Measurements from ENCODE around the gene CRHR2. TPM values are rescaled to one million over a fixed set of nuclear protein-coding genes. Genes with fewer than 3 reads are reported as not detected.
"Not testable (repeated sequence)": the region's sequence is repeated elsewhere in the genome, so short reads cannot be mapped to it uniquely, and the experiment has no call there.

The CRHR2 gene
- 1 to 10 TPM in 9 of 10 donors, under 1 TPM in 1; 0.43 to 7.6 (median 3.2) TPM for polyA plus RNA-seq (ENCODE audit: insufficient read length in 10 of 10)
- long read RNA-seq, donor 1: 0 reads
- long read RNA-seq, donor 2: 0 reads
- long read RNA-seq, donor 3: 0 reads
- long read RNA-seq, donor 4: 0 reads
- long read RNA-seq, donor 5: 0 reads
- long read RNA-seq, donor 6: 0 reads
- long read RNA-seq, donor 7: 0 reads
- long read RNA-seq, donor 8: 0 reads
- long read RNA-seq, donor 9: 0 reads

- peak in 1 of 3 donors; percentile 54 for DNase-seq
Observed at GRCh38 chr7:30682212-30683083, at the start of gene CRHR2. TSS of gene CRHR2 (minus strand) at chr7:30682456. CDS start at chr7:30682280, 176 bp downstream.

GRCh38 chr7:30731581-30731980 is 49.3 kb upstream of the CRHR2 start:
- DNase-seq: no peak

- no peak for DNase-seq
Observed at GRCh38 chr7:30730996-30731395, 48.7 kb upstream of the CRHR2 start.

GRCh38 chr7:30730097-30730496 is 47.8 kb upstream of the CRHR2 start:
- DNase-seq: no peak

- no peak for DNase-seq
Observed at GRCh38 chr7:30729642-30730041, 47.4 kb upstream of the CRHR2 start.

GRCh38 chr7:30728591-30729100 is 46.4 kb upstream of the CRHR2 start:
- no peak for DNase-seq

GRCh38 chr7:30727061-30727945 is 45.0 kb upstream of the CRHR2 start:
- DNase-seq: no peak

- no peak for DNase-seq
Observed at GRCh38 chr7:30726296-30727006, 44.2 kb upstream of the CRHR2 start.

- no peak for DNase-seq
Observed at GRCh38 chr7:30723776-30724175, 41.5 kb upstream of the CRHR2 start.

GRCh38 chr7:30722671-30723070 is 40.4 kb upstream of the CRHR2 start:
- DNase-seq: no peak

- DNase-seq: no peak
Observed at GRCh38 chr7:30722187-30722586, 39.9 kb upstream of the CRHR2 start.

- DNase-seq: no peak
Observed at GRCh38 chr7:30721211-30721610, 39.0 kb upstream of the CRHR2 start.

GRCh38 chr7:30719434-30719833 is 37.2 kb upstream of the CRHR2 start:
- DNase-seq: not testable (repeated sequence)

GRCh38 chr7:30717181-30717580 is 34.9 kb upstream of the CRHR2 start:
- no peak for DNase-seq

GRCh38 chr7:30714129-30714528 is 31.9 kb upstream of the CRHR2 start:
- no peak for DNase-seq

- DNase-seq: no peak
Observed at GRCh38 chr7:30713392-30713791, 31.1 kb upstream of the CRHR2 start.

GRCh38 chr7:30710669-30711068 is 28.4 kb upstream of the CRHR2 start:
- no peak for DNase-seq

- DNase-seq: no peak
Observed at GRCh38 chr7:30709549-30709948, 27.3 kb upstream of the CRHR2 start.

- no peak for DNase-seq
Observed at GRCh38 chr7:30708983-30709382, 26.7 kb upstream of the CRHR2 start.

- no peak for DNase-seq
Observed at GRCh38 chr7:30708412-30708811, 26.2 kb upstream of the CRHR2 start.
